ENCODE results near the gene MAFG.

DNA sequence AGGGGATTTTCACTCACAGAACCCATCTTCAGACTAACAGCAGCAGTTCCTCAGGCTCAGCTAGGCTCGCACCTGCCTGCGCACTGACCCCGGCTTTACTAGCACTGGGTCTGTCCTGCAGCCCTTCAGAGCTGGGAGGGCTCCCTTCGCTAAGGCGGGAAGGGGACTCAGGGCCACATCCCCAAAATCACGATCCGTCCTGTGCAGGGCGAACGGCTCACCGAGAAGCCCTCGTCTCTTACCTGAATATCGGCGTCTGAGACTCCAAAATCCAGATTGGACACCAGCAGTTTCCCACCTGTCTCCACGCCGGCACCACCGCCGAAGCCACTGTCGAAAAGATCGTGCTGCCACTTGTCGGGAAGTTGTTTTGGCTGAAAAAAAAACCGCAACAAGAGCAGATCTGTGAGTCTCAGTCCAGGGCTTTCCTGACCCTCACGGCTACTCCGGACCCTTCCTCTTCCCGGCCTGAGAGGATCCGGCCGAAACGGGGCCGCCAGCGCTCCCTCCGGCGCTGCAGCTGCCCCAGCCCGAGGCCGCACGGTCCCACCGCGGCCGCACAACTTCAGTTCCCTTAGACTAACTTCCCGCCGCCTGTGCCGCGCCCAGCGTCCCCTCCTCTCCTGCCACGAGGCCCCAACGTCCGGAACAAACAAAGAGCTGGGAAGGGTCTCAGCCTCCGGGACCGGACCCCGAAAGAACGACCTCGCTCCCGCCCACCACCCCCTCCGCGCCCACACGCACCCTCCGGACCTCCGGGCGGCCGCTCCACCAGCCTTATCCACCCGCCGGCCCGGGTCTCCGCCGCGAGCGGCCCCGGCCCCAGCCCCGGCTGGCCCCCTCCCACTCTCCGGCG lies 36.9 kb downstream of the MAFG start:
- TF ChIP-seq NR2C2 (CRISPR knock-in tag; IDR thresholded peaks at IDR 0.05) = no peak
- TF ChIP-seq, protein P1, sequence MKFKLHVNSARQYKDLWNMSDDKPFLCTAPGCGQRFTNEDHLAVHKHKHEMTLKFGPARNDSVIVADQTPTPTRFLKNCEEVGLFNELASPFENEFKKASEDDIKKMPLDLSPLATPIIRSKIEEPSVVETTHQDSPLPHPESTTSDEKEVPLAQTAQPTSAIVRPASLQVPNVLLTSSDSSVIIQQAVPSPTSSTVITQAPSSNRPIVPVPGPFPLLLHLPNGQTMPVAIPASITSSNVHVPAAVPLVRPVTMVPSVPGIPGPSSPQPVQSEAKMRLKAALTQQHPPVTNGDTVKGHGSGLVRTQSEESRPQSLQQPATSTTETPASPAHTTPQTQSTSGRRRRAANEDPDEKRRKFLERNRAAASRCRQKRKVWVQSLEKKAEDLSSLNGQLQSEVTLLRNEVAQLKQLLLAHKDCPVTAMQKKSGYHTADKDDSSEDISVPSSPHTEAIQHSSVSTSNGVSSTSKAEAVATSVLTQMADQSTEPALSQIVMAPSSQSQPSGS (CRISPR knock-in tag; IDR thresholded peaks at IDR 0.05; ENCODE audit: borderline replicate concordance, low read depth) = no peak
- TF ChIP-seq, protein P2, sequence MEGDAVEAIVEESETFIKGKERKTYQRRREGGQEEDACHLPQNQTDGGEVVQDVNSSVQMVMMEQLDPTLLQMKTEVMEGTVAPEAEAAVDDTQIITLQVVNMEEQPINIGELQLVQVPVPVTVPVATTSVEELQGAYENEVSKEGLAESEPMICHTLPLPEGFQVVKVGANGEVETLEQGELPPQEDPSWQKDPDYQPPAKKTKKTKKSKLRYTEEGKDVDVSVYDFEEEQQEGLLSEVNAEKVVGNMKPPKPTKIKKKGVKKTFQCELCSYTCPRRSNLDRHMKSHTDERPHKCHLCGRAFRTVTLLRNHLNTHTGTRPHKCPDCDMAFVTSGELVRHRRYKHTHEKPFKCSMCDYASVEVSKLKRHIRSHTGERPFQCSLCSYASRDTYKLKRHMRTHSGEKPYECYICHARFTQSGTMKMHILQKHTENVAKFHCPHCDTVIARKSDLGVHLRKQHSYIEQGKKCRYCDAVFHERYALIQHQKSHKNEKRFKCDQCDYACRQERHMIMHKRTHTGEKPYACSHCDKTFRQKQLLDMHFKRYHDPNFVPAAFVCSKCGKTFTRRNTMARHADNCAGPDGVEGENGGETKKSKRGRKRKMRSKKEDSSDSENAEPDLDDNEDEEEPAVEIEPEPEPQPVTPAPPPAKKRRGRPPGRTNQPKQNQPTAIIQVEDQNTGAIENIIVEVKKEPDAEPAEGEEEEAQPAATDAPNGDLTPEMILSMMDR (IDR thresholded peaks at IDR 0.05) = no peak
- TF ChIP-seq, protein P3, sequence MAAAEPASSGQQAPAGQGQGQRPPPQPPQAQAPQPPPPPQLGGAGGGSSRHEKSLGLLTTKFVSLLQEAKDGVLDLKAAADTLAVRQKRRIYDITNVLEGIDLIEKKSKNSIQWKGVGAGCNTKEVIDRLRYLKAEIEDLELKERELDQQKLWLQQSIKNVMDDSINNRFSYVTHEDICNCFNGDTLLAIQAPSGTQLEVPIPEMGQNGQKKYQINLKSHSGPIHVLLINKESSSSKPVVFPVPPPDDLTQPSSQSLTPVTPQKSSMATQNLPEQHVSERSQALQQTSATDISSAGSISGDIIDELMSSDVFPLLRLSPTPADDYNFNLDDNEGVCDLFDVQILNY (CRISPR knock-in tag; IDR thresholded peaks at IDR 0.05) = no peak
- TF ChIP-seq TEAD4 (CRISPR knock-in tag; IDR thresholded peaks at IDR 0.05) = no peak
- TF ChIP-seq SP1 (CRISPR knock-in tag; conservative IDR thresholded peaks at IDR 0.05) = no peak
- TF ChIP-seq, protein P4, sequence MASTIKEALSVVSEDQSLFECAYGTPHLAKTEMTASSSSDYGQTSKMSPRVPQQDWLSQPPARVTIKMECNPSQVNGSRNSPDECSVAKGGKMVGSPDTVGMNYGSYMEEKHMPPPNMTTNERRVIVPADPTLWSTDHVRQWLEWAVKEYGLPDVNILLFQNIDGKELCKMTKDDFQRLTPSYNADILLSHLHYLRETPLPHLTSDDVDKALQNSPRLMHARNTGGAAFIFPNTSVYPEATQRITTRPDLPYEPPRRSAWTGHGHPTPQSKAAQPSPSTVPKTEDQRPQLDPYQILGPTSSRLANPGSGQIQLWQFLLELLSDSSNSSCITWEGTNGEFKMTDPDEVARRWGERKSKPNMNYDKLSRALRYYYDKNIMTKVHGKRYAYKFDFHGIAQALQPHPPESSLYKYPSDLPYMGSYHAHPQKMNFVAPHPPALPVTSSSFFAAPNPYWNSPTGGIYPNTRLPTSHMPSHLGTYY (CRISPR knock-in tag; IDR thresholded peaks at IDR 0.05) = no peak
- no peak for TF ChIP-seq ELF4 (CRISPR knock-in tag; IDR thresholded peaks at IDR 0.05; ENCODE audit: low read depth)
- TF ChIP-seq, protein P5, sequence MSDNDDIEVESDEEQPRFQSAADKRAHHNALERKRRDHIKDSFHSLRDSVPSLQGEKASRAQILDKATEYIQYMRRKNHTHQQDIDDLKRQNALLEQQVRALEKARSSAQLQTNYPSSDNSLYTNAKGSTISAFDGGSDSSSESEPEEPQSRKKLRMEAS (CRISPR knock-in tag; IDR thresholded peaks at IDR 0.05) = no peak
- no peak for TF ChIP-seq NR1H2 (CRISPR knock-in tag; IDR thresholded peaks at IDR 0.05)
- TF ChIP-seq, protein P6, sequence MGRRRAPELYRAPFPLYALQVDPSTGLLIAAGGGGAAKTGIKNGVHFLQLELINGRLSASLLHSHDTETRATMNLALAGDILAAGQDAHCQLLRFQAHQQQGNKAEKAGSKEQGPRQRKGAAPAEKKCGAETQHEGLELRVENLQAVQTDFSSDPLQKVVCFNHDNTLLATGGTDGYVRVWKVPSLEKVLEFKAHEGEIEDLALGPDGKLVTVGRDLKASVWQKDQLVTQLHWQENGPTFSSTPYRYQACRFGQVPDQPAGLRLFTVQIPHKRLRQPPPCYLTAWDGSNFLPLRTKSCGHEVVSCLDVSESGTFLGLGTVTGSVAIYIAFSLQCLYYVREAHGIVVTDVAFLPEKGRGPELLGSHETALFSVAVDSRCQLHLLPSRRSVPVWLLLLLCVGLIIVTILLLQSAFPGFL (CRISPR knock-in tag; IDR thresholded peaks at IDR 0.05; ENCODE audit: borderline replicate concordance) = no peak

Data from WTC11 (cell line).